NAMALWA (cell line): Measurements from ENCODE around the gene CIRBP.

Experiments
- DNase-seq: peaks from one replicate; pipeline ENCODE4 v3.0.0-alpha.2; 2015; ENCODE audit warnings: low spot score

The CIRBP gene

DNA sequence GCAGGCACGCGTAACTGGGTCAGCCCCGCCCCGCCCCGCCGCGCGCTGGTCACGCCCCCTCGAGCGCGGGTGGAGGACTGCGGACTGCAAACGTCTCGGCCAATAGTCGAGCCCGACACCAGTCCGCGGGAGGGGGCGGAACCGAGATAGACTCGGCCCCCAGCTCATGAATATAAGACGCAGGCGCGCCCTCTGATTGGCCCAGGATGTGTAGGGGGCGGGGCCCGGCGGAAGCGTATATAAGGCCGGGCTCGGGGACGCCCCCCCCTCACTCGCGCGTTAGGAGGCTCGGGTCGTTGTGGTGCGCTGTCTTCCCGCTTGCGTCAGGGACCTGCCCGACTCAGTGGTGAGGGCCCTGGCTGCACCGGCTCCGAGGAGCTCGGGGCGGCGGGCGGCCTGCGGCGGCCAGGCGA lies at the start of gene CIRBP:
Gene CIRBP (plus strand): TSS at position 268 of the 413 bp plus-strand sequence. CDS start 1,602 bp downstream, outside the sequence.
- peak; percentile 98 for DNase-seq

DNA sequence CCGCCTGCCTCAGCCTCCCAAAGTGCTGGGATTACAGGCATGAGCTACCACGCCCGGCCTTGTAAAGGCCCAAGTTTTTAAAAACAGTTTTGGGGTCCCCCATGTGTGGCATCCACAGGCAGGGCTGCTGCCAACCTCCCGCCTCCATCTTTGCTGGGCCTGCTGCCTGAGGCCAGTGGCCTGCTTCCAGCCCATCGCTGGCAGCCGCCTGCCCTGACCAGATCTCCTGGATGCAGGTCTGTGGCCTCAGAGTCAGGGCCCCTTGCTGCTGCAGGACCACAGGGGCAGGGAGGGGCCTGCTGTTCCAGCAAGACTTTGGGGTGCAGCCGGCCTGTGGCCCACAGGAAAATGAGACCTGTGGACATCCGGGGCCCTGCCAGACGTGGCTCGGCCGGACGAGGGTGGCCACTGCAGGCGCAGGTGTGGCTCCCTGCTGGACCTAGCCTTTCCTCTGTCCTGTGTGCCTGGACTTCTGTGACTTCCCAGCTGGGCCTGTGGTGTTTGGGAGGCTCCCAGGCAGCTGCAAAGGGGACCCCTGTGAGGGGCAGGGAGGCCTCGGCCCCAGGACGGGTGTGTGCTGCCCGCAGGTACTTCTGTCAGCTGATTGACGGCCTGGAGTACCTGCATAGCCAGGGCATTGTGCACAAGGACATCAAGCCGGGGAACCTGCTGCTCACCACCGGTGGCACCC lies 49.2 kb upstream of the CIRBP start:
- no peak for DNase-seq

GRCh38 chr19:1220477-1220930 lies 48.6 kb upstream of the CIRBP start:
- no peak for DNase-seq

GRCh38 chr19:1220976-1221903 lies 47.9 kb upstream of the CIRBP start:
- DNase-seq: no peak

- DNase-seq: no peak
Observed at GRCh38 chr19:1221904-1222255, 47.3 kb upstream of the CIRBP start.

DNA sequence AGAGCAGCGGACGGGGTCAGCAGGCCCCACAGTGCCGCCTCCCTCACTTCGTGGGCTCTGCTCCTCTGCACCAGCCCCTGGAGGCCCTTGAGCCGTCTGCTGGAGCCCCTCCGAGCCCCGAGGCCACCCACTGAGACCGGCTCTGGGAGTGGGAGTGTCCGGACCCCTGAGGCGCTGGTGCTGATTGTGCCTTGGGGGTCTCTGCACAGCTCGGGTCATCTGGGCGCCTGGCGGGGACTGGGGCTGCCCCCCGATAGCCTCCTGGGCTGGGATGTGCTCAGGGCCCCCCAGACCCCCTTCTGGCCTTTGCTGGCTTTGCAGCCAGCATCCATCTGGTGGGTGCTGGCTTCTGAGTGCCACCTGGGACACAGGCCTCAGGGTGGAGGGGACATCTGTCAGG lies 46.7 kb upstream of the CIRBP start:
- DNase-seq: peak; percentile 57

GRCh38 chr19:1223018-1223855 lies 45.9 kb upstream of the CIRBP start:
- peak; percentile 70 for DNase-seq

GRCh38 chr19:1224047-1224825 lies 44.9 kb upstream of the CIRBP start:
- DNase-seq: no peak

GRCh38 chr19:1224847-1225246 lies 44.3 kb upstream of the CIRBP start:
- no peak for DNase-seq

DNA sequence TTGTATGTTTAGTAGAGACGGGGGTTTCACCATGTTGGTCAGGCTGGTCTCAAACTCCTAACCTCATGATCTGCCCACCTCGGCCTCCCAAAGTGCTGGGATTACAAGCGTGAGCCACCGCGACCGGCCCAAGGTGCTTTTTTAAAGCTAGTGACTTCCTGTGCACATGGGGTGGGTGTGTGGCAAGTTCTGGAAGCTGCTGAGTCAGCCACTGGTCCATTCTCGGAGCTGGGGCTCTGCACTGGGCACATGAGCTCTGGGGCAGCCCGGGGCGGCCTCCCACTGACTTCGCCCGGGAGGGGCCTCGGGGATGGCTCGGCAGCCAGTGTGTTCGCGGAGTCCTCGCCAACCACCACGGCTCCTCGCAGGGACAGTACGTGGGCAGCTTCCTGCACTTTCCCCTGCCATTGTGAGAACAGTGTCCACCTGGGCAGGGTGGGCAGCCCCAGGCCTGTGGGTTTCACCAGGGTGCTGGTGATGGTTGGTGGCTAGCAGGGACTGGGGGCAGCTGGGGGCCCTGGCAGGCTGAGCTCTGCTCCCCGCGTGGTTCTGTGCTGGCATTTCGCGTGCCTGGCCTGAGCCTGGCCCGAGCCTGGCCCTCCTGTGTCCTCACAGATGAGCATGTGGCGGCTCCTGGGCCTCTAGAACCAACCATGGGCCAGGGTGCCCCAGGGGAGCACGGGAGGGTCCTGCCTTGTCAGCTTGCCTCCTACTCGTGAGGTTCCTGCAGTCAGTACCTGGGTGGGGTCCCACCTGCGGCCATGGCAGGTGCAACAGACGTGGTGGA lies 43.5 kb upstream of the CIRBP start:
- DNase-seq: no peak

GRCh38 chr19:1226227-1226518 lies 43.0 kb upstream of the CIRBP start:
- DNase-seq: no peak

GRCh38 chr19:1226522-1227303 lies 42.4 kb upstream of the CIRBP start:
- no peak for DNase-seq

DNA sequence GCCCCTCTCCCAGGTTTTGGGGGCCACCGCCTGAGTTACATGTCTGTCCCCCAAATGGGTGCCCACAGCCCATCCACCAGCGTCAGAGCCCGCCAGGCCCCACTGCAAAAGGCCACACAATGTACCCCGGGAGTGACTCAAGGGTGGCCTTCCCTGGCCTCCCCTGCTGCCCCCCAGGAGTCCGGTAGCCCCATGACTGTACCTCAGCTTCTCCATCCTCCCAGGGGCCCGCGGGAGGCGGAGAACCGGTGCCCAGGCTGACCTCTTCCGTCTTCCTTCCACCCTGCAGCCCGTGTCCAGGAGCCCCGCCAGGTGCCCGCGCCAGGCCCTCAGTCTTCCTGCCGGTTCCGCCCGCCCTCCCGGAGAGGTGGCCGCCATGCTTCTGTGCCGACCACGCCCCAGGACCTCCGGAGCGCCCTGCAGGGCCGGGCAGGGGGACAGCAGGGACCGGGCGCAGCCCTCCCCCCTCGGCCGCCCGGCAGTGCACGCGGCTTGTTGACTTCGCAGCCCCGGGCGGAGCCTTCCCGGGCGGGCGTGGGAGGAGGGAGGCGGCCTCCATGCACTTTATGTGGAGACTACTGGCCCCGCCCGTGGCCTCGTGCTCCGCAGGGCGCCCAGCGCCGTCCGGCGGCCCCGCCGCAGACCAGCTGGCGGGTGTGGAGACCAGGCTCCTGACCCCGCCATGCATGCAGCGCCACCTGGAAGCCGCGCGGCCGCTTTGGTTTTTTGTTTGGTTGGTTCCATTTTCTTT lies 41.7 kb upstream of the CIRBP start:
- no peak for DNase-seq

DNA sequence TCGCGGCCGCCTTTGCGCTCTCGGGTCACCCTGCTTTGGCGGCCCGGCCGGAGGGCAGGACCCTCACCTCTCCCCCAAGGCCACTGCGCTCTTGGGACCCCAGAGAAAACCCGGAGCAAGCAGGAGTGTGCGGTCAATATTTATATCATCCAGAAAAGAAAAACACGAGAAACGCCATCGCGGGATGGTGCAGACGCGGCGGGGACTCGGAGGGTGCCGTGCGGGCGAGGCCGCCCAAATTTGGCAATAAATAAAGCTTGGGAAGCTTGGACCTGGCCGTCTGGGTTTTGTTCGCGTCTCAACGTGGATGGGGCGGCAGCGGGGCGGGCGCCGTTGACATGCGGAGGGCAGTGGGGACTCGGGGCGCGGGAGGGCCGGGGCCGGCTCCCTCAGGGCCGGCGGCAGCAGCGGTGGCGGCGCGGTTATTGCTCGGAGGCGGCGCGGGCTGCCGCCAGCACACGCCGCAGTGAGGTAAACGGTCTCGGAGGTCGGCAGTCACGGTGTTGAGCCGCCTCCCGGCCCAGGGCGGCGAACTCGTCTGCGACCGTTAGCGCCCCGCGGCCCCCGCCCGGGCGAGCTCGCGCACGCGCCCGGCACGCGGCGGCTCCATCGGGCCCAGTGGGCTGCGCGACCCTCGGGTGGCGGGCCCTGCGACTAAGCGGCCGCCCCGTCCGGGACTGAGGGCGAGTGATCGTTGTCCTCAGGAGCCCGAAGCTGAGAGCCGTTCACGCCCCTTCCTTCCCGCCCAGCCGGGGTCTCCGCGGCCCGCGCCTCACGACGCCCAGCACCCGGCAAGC lies 40.8 kb upstream of the CIRBP start:
- DNase-seq: no peak

DNA sequence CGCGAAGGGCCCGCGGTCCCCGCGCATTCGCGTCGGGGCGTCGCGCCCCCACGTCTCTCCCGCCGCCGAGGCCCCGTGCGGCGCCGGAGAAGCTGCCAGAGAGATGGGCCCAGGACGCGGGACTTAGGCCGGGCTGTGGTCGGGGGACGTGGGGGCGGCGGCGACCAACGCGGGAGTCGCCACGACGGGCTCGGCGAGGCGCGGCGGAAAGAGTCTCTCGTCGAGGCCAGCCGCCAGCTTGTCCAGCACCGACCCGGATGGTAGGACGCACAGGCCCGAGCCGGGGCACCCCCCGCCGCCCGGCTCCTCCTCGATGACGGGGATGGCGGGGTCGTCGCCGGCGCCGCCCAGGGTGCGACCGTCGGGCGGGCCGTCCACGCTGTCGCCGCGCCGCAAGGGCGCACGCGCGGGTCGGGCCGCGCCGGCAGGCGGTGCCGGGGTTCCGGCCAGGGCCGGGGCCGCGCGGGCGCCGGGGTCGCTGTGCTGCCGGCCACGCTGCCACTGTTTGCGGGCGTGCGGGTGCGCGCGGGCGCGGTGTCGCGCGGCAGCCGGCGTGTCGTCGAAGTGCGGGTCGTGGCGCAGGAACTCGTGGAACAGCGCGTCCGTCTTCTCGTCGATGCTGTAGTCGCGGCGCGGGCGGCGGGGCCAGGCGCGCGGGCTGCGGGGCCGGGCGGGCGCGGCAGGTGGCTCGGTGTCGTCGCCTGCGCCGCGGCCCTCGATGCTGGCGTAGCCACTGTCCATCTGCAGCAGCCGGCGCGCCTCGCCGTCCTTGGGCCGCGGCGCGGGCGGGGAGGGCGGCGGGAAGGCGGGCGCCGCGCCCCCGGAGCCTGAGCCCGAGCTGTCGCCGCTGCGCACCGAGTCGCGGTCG lies 39.8 kb upstream of the CIRBP start:
- DNase-seq: no peak

- no peak for DNase-seq
Observed at GRCh38 chr19:1229924-1230782, 39.0 kb upstream of the CIRBP start.
